Measurements from ENCODE around the gene FOXO3.

Gene FOXO3

GRCh38 chr6:108699290-108700041, 138.7 kb downstream of the FOXO3 start:
- no peak for DNase-seq (ENCODE audit: extremely low read depth, insufficient read length)
- TF ChIP-seq CTCF (IDR thresholded peaks at IDR 0.05; ENCODE audit: insufficient read depth, low read length, poor library complexity, severe bottlenecking): no peak
- Histone ChIP-seq H3K4me3 (replicated peaks; ENCODE audit: low read depth, low read length) (no peak overlapping the region), H3K27me3 (replicated peaks; ENCODE audit: control insufficient read depth, insufficient read depth, low read length) (no peaks in the 10 kb centered on the region), H3K36me3 (ENCODE audit: control insufficient read depth, insufficient read depth, low read length) (no peaks in the 10 kb centered on the region)

GRCh38 chr6:108702106-108702851, 141.6 kb downstream of the FOXO3 start:
- no peak for TF ChIP-seq CTCF (IDR thresholded peaks at IDR 0.05; ENCODE audit: insufficient read depth, low read length, poor library complexity, severe bottlenecking)
- Histone ChIP-seq H3K36me3 (ENCODE audit: control insufficient read depth, insufficient read depth, low read length) (no peaks in the 10 kb centered on the region), H3K4me3 (replicated peaks; ENCODE audit: low read depth, low read length) (no peak overlapping the region), H3K27me3 (replicated peaks; ENCODE audit: control insufficient read depth, insufficient read depth, low read length) (no peaks in the 10 kb centered on the region)
- no peak for DNase-seq (ENCODE audit: extremely low read depth, insufficient read length)

- no peak for TF ChIP-seq CTCF (IDR thresholded peaks at IDR 0.05; ENCODE audit: insufficient read depth, low read length, poor library complexity, severe bottlenecking)
These were observed 145.9 kb downstream of the FOXO3 start for GRCh38 chr6:108706649-108707048.

GRCh38 chr6:108707328-108707976, 146.7 kb downstream of the FOXO3 start:
- H3K27me3 ChIP-seq (replicated peaks; ENCODE audit: control insufficient read depth, insufficient read depth, low read length): no peaks in the 10 kb centered on the region; the same call in 1 of the 2 replicates
- TF ChIP-seq CTCF (IDR thresholded peaks at IDR 0.05; ENCODE audit: insufficient read depth, low read length, poor library complexity, severe bottlenecking): no peak
- no peak for DNase-seq (ENCODE audit: extremely low read depth, insufficient read length)
- no peak overlapping the region for H3K4me3 ChIP-seq (replicated peaks; ENCODE audit: low read depth, low read length)
- no peaks in the 10 kb centered on the region for H3K36me3 ChIP-seq (ENCODE audit: control insufficient read depth, insufficient read depth, low read length)

More at GRCh38 chr6:108706649-108707048, 145.9 kb downstream of the FOXO3 start:
- Histone ChIP-seq H3K27me3 (replicated peaks; ENCODE audit: control insufficient read depth, insufficient read depth, low read length) (no peaks in the 10 kb centered on the region; the same call in 1 of the 2 replicates), H3K36me3 (ENCODE audit: control insufficient read depth, insufficient read depth, low read length) (no peaks in the 10 kb centered on the region), H3K4me3 (replicated peaks; ENCODE audit: low read depth, low read length) (no peak overlapping the region)
- DNase-seq (ENCODE audit: extremely low read depth, insufficient read length): no peak

DNA sequence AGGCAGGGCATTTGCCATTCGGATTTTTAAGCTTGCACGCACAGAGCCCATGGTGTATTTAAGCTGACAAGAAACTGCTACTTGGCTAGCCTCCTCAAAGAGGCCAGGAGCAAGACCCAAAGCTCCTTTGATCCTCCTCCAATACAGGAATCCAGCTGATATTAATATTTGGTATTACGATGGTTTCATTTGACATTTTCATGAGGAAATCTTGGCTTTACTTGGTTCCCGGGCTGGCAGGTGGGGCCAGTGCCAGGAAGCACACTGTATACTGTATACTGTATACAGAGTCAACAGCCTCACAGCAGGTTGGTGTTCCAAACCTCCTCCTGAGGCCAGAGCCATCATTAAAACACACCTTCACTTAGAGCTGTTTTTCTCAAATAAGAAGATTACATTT, 149.3 kb downstream of the FOXO3 start:
- no peak for DNase-seq (ENCODE audit: extremely low read depth, insufficient read length)
- TF ChIP-seq CTCF (IDR thresholded peaks at IDR 0.05; ENCODE audit: insufficient read depth, low read length, poor library complexity, severe bottlenecking): no peak

More for the DNA sequence above, 149.3 kb downstream of the FOXO3 start:
- Histone ChIP-seq H3K36me3 (ENCODE audit: control insufficient read depth, insufficient read depth, low read length) (no peaks in the 10 kb centered on the region), H3K4me3 (replicated peaks; ENCODE audit: low read depth, low read length) (no peak overlapping the region), H3K27me3 (replicated peaks; ENCODE audit: control insufficient read depth, insufficient read depth, low read length) (no peaks in the 10 kb centered on the region; the same call in 1 of the 2 replicates)
